ENCODE measurements around the gene LTN1. TPM values are rescaled to one million over a fixed set of nuclear protein-coding genes. Genes with fewer than 3 reads are reported as not detected.

LTN1 gene
- total and polyA plus RNA-seq, 2 donors (not counting 1 experiment from before 2014, with no cell fraction given), result 6.6 to 30.1 TPM

- no peak overlapping the region for H3K9ac ChIP-seq (ENCODE audit: low read length)
- H2AFZ ChIP-seq (ENCODE audit: insufficient read depth, low read depth, low read length, poor library complexity, severe bottlenecking), result no peak overlapping the region
- no peak for TF ChIP-seq EZH2 (IDR thresholded peaks at IDR 0.05; ENCODE audit: borderline replicate concordance, insufficient read depth, low read depth, low read length, poor library complexity, severe bottlenecking)
- H3K27ac ChIP-seq (ENCODE audit: low read length in 2 of 2), result no peak overlapping the region
- Mint-ChIP-seq H3K9me3 (ENCODE audit: insufficient read depth) (no peaks in the 10 kb centered on the region), H3K27me3 (peaks cover 26% of the 10 kb centered on the region), H3K4me1 (no peaks in the 10 kb centered on the region), H3K27ac (no peak overlapping the region), H3K4me3 (no peak overlapping the region)
- 80% methylated on average over 1 of the region's 1 CpG for WGBS (ENCODE audit: insufficient coverage)
- no peak overlapping the region for H3K4me3 ChIP-seq (ENCODE audit: control extremely low read depth in 1 of 5, extremely low read depth in 1 of 5, insufficient read depth in 1 of 5, low read depth in 2 of 5, low read length in 4 of 5)
- H3K9me3 ChIP-seq (ENCODE audit: control extremely low read depth in 1 of 3, control insufficient read depth in 2 of 3, insufficient read depth in 1 of 3, low read length in 2 of 3), result peaks cover 0 to 3% (median 0%) of the 10 kb centered on the region in 3 donors
- intact Hi-C loops (cut with micrococcal nuclease), result no loop called here
- H3K36me3 ChIP-seq (replicated peaks in 1 of 2; ENCODE audit: control extremely low read depth in 1 of 2, control insufficient read depth in 1 of 2, extremely low read depth in 1 of 2, insufficient read depth in 2 of 2, low read length in 1 of 2), result no peaks in the 10 kb centered on the region
- ATAC-seq (ENCODE audit: low read depth) (no peak), DNase-seq (no peak)
- H3K27me3 ChIP-seq (replicated peaks in 1 of 4; ENCODE audit: control extremely low read depth in 1 of 4, control insufficient read depth in 3 of 4, insufficient read depth in 4 of 4, low read length in 3 of 4), result peaks cover 0 to under 1% (median 0%) of the 10 kb centered on the region in 4 experiments
- H3K79me2 ChIP-seq (ENCODE audit: control insufficient read depth, insufficient read depth, low read length), result no peaks in the 10 kb centered on the region
- no peaks in the 10 kb centered on the region for H3K4me1 ChIP-seq (ENCODE audit: control insufficient read depth in 2 of 2, insufficient read depth in 2 of 2, low read length in 2 of 2)
- no peak overlapping the region for H3K4me2 ChIP-seq (replicated peaks; ENCODE audit: low read depth, low read length, poor library complexity, severe bottlenecking)
- ChIA-PET CTCF (no interaction called here), POLR2A (no interaction called here)
- H4K20me1 ChIP-seq (ENCODE audit: control insufficient read depth, insufficient read depth, low read length, poor library complexity, severe bottlenecking), result no peaks in the 10 kb centered on the region
These were observed 87.7 kb downstream of the LTN1 start for GRCh38 chr21:28904961-28905435.

DNA sequence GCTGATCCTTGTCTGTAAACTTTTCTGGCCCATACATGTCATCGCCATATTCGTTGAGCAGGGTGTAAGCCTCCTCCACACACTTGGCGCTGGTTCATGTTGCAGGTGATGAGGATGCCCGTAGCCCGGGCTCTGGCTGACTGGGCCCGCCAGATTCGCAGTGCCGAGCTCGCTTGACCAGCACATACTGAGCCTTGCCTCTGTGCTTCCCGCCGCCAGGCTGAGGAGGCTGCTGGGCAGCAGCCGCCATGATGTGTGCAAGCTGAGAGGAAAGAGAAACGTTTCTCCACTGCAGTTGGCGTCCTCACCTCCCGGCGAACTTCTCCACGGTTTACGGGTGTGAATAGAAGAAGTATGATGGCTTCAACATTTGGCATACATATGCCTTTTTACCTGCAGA lies 89.2 kb downstream of the LTN1 start:
- peaks cover 28% of the 10 kb centered on the region for H3K27me3 Mint-ChIP-seq
- Histone ChIP-seq H3K27me3 (replicated peaks in 1 of 4; ENCODE audit: control extremely low read depth in 1 of 4, control insufficient read depth in 3 of 4, insufficient read depth in 4 of 4, low read length in 3 of 4) (no peaks in the 10 kb centered on the region), H3K36me3 (replicated peaks in 1 of 2; ENCODE audit: control extremely low read depth in 1 of 2, control insufficient read depth in 1 of 2, extremely low read depth in 1 of 2, insufficient read depth in 2 of 2, low read length in 1 of 2) (no peaks in the 10 kb centered on the region), H3K4me1 (ENCODE audit: control insufficient read depth in 2 of 2, insufficient read depth in 2 of 2, low read length in 2 of 2) (no peaks in the 10 kb centered on the region), H3K27ac (ENCODE audit: low read length in 2 of 2) (no peak overlapping the region), H2AFZ (ENCODE audit: insufficient read depth, low read depth, low read length, poor library complexity, severe bottlenecking) (no peak overlapping the region), H4K20me1 (ENCODE audit: control insufficient read depth, insufficient read depth, low read length, poor library complexity, severe bottlenecking) (no peaks in the 10 kb centered on the region), H3K9me3 (ENCODE audit: control extremely low read depth in 1 of 3, control insufficient read depth in 2 of 3, insufficient read depth in 1 of 3, low read length in 2 of 3) (peaks cover 0 to 3% (median 0%) of the 10 kb centered on the region in 3 donors), H3K9ac (ENCODE audit: low read length) (no peak overlapping the region), H3K4me2 (replicated peaks; ENCODE audit: low read depth, low read length, poor library complexity, severe bottlenecking) (no peak overlapping the region), H3K79me2 (ENCODE audit: control insufficient read depth, insufficient read depth, low read length) (no peaks in the 10 kb centered on the region), H3K4me3 (ENCODE audit: control extremely low read depth in 1 of 5, extremely low read depth in 1 of 5, insufficient read depth in 1 of 5, low read depth in 2 of 5, low read length in 4 of 5) (no peak overlapping the region)
- DNase-seq, result no peak
- intact Hi-C loops (cut with micrococcal nuclease), result no loop called here
- 96% methylated on average over 12 of the region's 18 CpGs for WGBS (ENCODE audit: insufficient coverage)
- no peak for TF ChIP-seq CTCF (IDR thresholded peaks at IDR 0.05)
- TF ChIP-seq EZH2 (IDR thresholded peaks at IDR 0.05; ENCODE audit: borderline replicate concordance, insufficient read depth, low read depth, low read length, poor library complexity, severe bottlenecking), result no peak
- H3K4me3 Mint-ChIP-seq, result no peak overlapping the region
- no peak for ATAC-seq (ENCODE audit: low read depth)
- ChIA-PET POLR2A (no interaction called here), CTCF (no interaction called here)
- no peaks in the 10 kb centered on the region for H3K9me3 Mint-ChIP-seq (ENCODE audit: insufficient read depth)
- no peaks in the 10 kb centered on the region for H3K4me1 Mint-ChIP-seq
- H3K27ac Mint-ChIP-seq, result no peak overlapping the region
